Ovary (tissue), 9 donors: Measurements from ENCODE around the gene PCED1B. TPM values are rescaled to one million over a fixed set of nuclear protein-coding genes. Genes with fewer than 3 reads are reported as not detected.

Experiments
- DNase-seq, 5 donors: peaks; one replicate each; pipeline ENCODE4 v3.0.0-alpha.2; 2019 to 2020
- H3K27ac ChIP-seq, 2 donors: fragments of 200-600 bp; one replicate each; pipeline versions ENCODE4 v1.5.1 to v1.8.0; 2019 to 2022
- H3K27me3 ChIP-seq: fragments of 200-600 bp; one replicate; pipeline ENCODE4 v1.8.0; 2022
- H3K36me3 ChIP-seq: fragments of 200-600 bp; sonication (generic); one replicate; pipeline ENCODE4 v1.5.1; 2019
- H3K4me1 ChIP-seq: one replicate; pipeline ENCODE4 v1.8.1; 2013; ENCODE audit warnings: mild to moderate bottlenecking, moderate library complexity; ENCODE audit not compliant: insufficient read depth
- H3K4me3 ChIP-seq: fragments of 200-600 bp; sonication (generic); one replicate; pipeline ENCODE4 v1.5.1; 2017
- H3K9me3 ChIP-seq, 2 donors: fragments of 200-600 bp in 1 of 2; sonication (generic) in 1 of 2; one replicate each; pipeline versions ENCODE4 v1.5.1 to v1.8.1; 2013 to 2019; ENCODE audit warnings: mild to moderate bottlenecking in 1 of 2, moderate library complexity in 1 of 2
- EP300 ChIP-seq: sonication (generic); formaldehyde crosslinking; IDR thresholded peaks from one replicate; pipeline ENCODE4 v1.6.1; 2017; ENCODE audit warnings: antibody characterized with exemption
- POLR2A ChIP-seq: fragments of 450-650 bp; IDR thresholded peaks from one replicate; pipeline ENCODE4 v1.6.1; 2017; ENCODE audit warnings: antibody characterized with exemption, mild to moderate bottlenecking, moderate library complexity
- WGBS, 3 donors: extraction: QIAGEN DNeasy Blood & Tissue Kit in 1 of 3; methylation state at CpG; one replicate each; pipeline versions ENCODE4 v1.1.5 to v1.1.7; 2013 to 2017; 5-methylcytosine and 5-hydroxymethylcytosine counted together
- intact Hi-C, 4 donors: fragments of 100-400 bp; cut with DNase I; formaldehyde crosslinking; loops; one replicate each; pipeline versions ENCODE4 v1.11.0 to v1.15.1; 2022 to 2023
- polyA plus RNA-seq, 2 donors: library from polyadenylated mRNA; stranded (reverse); fragments of 200-250 nt in 1 of 2; fragments of 350-450 nt in 1 of 2; fragmentation: Illumina TruSeq in 1 of 2; extraction: RNeasy Lipid Tissue Mini Kit (QIAGEN cat#74804) in 1 of 2; gene quantifications; one replicate each; pipeline ENCODE4 v1.2.3, GENCODE V29; 2013 to 2014
- total RNA-seq, 7 donors: library from RNA; depleted of rRNA in 2 of 7; stranded (reverse); fragments of >200 nt in 2 of 7; fragmentation: NEBNext Ultra II Directional in 3 of 7; extraction: Animal tissue kit (Norgen Biotek cat#: 25700) in 3 of 7; gene quantifications; one replicate each; pipeline versions ENCODE4 v1.1.0 to v1.2.4, GENCODE V29; 2016 to 2023
- TF ChIP-seq, protein P1 (sequence below), 3 donors: fragments of 450-650 bp in 2 of 3; fragments of 200-600 bp in 1 of 3; IDR thresholded peaks; one replicate each; pipeline versions ENCODE4 v1.5.1 to v1.8.0; 2016 to 2022; ENCODE audit warnings: antibody characterized with exemption in 3 of 3, mild to moderate bottlenecking in 1 of 3
- donor health status: DM: no; HTN: no; CAD: no; lungs with moderate emphysema.
- donor health status: DM: no; HTN: no; CAD: no.
- donor health status: Bipolar disorder and iron deficiency.
- donor health status: DM: yes; HTN: yes; CAD: no.
- donor health status: DM: no; HTN: no; CAD: no.
- donor health status: DM: yes; HTN: yes; CAD: no.

Gene PCED1B
- total and polyA plus RNA-seq, 9 donors = 9.9 to 27.2 (median 13.0) TPM

- intact Hi-C loops = no loop called here
- Histone ChIP-seq H3K27ac (peak overlapping the region in 1 of 2 donors; percentile 47), H3K27me3 (no peaks in the 10 kb centered on the region), H3K36me3 (no peaks in the 10 kb centered on the region), H3K9me3 (no peaks in the 10 kb centered on the region), H3K4me1 (peaks cover 13% of the 10 kb centered on the region), H3K4me3 (no peak overlapping the region)
- TF ChIP-seq POLR2A = no peak
- DNase-seq = peak in 2 of 5 donors; percentile 32 to 49
- WGBS, 3 donors = 28 to 57% (median 28%) methylated on average over 6 of the region's 6 CpGs
These were observed 18.7 kb downstream of the PCED1B start for GRCh38 chr12:47098099-47098498.

- intact Hi-C loops = loop anchor here in 1 of 4 donors (5.0 kb wide), 1 partner anchor 278 kb away; no protein-coding TSS in a partner anchor
- Histone ChIP-seq H3K27ac (no peak overlapping the region), H3K36me3 (no peaks in the 10 kb centered on the region), H3K4me1 (peaks cover 17% of the 10 kb centered on the region), H3K9me3 (no peaks in the 10 kb centered on the region), H3K4me3 (no peak overlapping the region), H3K27me3 (no peaks in the 10 kb centered on the region)
- no peak for DNase-seq
- TF ChIP-seq EP300 (no peak), POLR2A (no peak)
- TF ChIP-seq, protein P1, sequence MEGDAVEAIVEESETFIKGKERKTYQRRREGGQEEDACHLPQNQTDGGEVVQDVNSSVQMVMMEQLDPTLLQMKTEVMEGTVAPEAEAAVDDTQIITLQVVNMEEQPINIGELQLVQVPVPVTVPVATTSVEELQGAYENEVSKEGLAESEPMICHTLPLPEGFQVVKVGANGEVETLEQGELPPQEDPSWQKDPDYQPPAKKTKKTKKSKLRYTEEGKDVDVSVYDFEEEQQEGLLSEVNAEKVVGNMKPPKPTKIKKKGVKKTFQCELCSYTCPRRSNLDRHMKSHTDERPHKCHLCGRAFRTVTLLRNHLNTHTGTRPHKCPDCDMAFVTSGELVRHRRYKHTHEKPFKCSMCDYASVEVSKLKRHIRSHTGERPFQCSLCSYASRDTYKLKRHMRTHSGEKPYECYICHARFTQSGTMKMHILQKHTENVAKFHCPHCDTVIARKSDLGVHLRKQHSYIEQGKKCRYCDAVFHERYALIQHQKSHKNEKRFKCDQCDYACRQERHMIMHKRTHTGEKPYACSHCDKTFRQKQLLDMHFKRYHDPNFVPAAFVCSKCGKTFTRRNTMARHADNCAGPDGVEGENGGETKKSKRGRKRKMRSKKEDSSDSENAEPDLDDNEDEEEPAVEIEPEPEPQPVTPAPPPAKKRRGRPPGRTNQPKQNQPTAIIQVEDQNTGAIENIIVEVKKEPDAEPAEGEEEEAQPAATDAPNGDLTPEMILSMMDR (IDR thresholded peaks at IDR 0.05) = no peak
- WGBS, 3 donors = 40 to 97% (median 93%) methylated on average over 2 of the region's 2 CpGs
These were observed 20.2 kb downstream of the PCED1B start for GRCh38 chr12:47099610-47100009.

GRCh38 chr12:47100160-47100559 is 20.7 kb downstream of the PCED1B start:
- H3K27me3 ChIP-seq = no peaks in the 10 kb centered on the region
- 73 to 83% (median 81%) methylated on average over 2 of the region's 2 CpGs for WGBS, 3 donors
- H3K4me3 ChIP-seq = no peak overlapping the region
- no peaks in the 10 kb centered on the region for H3K9me3 ChIP-seq
- H3K27ac ChIP-seq = no peak overlapping the region
- peaks cover 17% of the 10 kb centered on the region for H3K4me1 ChIP-seq
- intact Hi-C loops = loop anchor here in 1 of 4 donors (5.0 kb wide), 1 partner anchor 277 kb away; no protein-coding TSS in a partner anchor
- DNase-seq = no peak
- no peaks in the 10 kb centered on the region for H3K36me3 ChIP-seq
- TF ChIP-seq POLR2A (no peak), EP300 (no peak)
- TF ChIP-seq, protein P1 (IDR thresholded peaks at IDR 0.05) = no peak

- Histone ChIP-seq H3K4me1 (peaks cover 17% of the 10 kb centered on the region), H3K36me3 (no peaks in the 10 kb centered on the region), H3K4me3 (no peak overlapping the region), H3K27me3 (no peaks in the 10 kb centered on the region), H3K9me3 (no peaks in the 10 kb centered on the region), H3K27ac (peak overlapping the region in 1 of 2 donors; percentile 8)
- TF ChIP-seq EP300 (no peak), POLR2A (no peak)
- TF ChIP-seq, protein P1 (IDR thresholded peaks at IDR 0.05) = no peak
- no peak for DNase-seq
- intact Hi-C loops = loop anchor here in 1 of 4 donors (5.0 kb wide), 1 partner anchor 275 kb away; no protein-coding TSS in a partner anchor
- 91 to 96% (median 95%) methylated on average over 4 of the region's 4 CpGs for WGBS, 3 donors
These were observed 23.0 kb downstream of the PCED1B start for GRCh38 chr12:47102406-47102805.

DNA sequence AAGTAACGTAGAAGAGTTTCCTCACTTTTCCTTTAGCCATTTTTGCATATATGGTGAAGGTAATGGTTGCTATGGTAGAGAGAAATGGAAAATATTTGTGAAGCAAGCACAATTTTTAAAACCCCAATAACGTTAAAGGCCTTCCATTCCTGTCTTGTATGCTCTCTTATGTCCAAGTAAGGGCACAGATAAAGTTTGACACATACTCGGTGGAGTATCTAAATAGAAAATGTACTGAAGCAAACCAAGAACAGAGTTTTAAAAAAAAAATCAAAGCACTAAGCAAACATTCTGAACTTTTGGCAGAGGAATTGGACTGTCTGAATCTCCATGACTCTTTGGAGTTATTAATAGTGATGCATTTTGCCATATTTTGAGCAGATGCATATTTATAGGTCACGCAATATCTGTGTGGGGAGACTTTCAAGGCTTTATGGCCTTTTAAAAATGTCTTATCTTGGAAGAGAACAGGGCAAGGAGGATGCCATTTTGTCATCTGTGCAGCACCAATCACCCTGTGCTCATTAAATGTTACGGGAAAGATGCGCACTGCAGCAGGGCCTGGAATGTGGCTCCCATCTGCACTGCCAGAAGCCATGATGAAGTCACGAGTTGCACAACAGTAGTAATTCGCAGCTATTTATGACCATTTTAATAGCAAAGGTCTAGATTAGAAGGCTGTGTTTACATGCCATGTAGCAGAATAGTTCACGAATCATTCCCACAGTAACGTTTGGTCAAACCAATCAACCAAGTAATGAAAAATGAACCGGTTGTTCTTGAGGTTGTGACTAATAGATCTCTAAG is 23.6 kb downstream of the PCED1B start:
- Histone ChIP-seq H3K4me1 (peaks cover 11% of the 10 kb centered on the region), H3K4me3 (no peak overlapping the region), H3K36me3 (no peaks in the 10 kb centered on the region), H3K27me3 (no peaks in the 10 kb centered on the region), H3K27ac (peak overlapping the region in 1 of 2 donors; percentile 8), H3K9me3 (no peaks in the 10 kb centered on the region)
- TF ChIP-seq EP300 = peak; percentile 59
- TF ChIP-seq, protein P1 (IDR thresholded peaks at IDR 0.05) = no peak
- 15 to 24% (median 22%) methylated on average over 10 to 11 of the region's 11 CpGs for WGBS, 3 donors
- intact Hi-C loops = loop anchor here in 1 of 4 donors (5.0 kb wide), 1 partner anchor 274 kb away; no protein-coding TSS in a partner anchor
- peak; percentile 46 to 66 (median 58) for DNase-seq
